WTC11 (cell line): ENCODE results near the gene AKAP6. TPM values are rescaled to one million over a fixed set of nuclear protein-coding genes. Genes with fewer than 3 reads are reported as not detected.

Experiments used
- ATAC-seq: fragments of 200-7000 bp; cut with Tn5 transposase; 2 replicates; pipeline ENCODE4 v1.10.0; 2021; ENCODE audit warnings: mild to moderate bottlenecking, moderate library complexity
- CTCF ChIA-PET: fragments of 300-600 bp; sonication (Branson Sonifier 250); formaldehyde crosslinking; loops from one replicate; lab custom pipeline; 2021; ENCODE audit warnings: antibody characterized with exemption; lab: Charles Lee
- POLR2A ChIA-PET: fragments of 350-600 bp; sonication (Branson Sonifier 250); formaldehyde crosslinking; loops from one replicate; lab custom pipeline; 2021; ENCODE audit warnings: antibody characterized with exemption; lab: Charles Lee
- DNase-seq: peaks from one replicate; pipeline ENCODE4 v3.0.0; 2021; ENCODE audit warnings: low spot score
- H3K27ac Mint-ChIP-seq: 2 replicates; pipeline ENCODE4 v1.8.0; 2021; ENCODE audit warnings: mixed read lengths
- H3K27me3 Mint-ChIP-seq: 2 replicates; pipeline ENCODE4 v1.8.0; 2021; ENCODE audit warnings: low read depth, mild to moderate bottlenecking, moderate library complexity, mixed read lengths
- H3K36me3 Mint-ChIP-seq: 2 replicates; pipeline ENCODE4 v1.8.0; 2021; ENCODE audit warnings: mixed read lengths
- H3K4me1 Mint-ChIP-seq: 2 replicates; pipeline ENCODE4 v1.8.0; 2022; ENCODE audit warnings: mixed read lengths
- H3K4me3 Mint-ChIP-seq: 2 replicates; pipeline ENCODE4 v1.8.0; 2021; ENCODE audit warnings: mild to moderate bottlenecking, moderate library complexity, mixed read lengths
- H3K9me3 Mint-ChIP-seq: 2 replicates; pipeline ENCODE4 v1.8.0; 2021; ENCODE audit warnings: mixed read lengths
- ATF1 ChIP-seq: sonication (generic); formaldehyde crosslinking; IDR thresholded peaks from 2 replicates; pipeline ENCODE4 v1.8.1; 2023; ENCODE audit warnings: mild to moderate bottlenecking, moderate library complexity, missing genetic modification reagents
- CBFB ChIP-seq: sonication (generic); formaldehyde crosslinking; IDR thresholded peaks from 2 replicates; pipeline ENCODE4 v1.8.1; 2022; ENCODE audit warnings: mild to moderate bottlenecking, low read depth, missing genetic modification reagents
- CREB1 ChIP-seq: sonication (generic); formaldehyde crosslinking; IDR thresholded peaks from 2 replicates; pipeline ENCODE4 v1.8.0; 2023; ENCODE audit warnings: mild to moderate bottlenecking, missing genetic modification reagents
- ELF4 ChIP-seq: sonication (generic); formaldehyde crosslinking; IDR thresholded peaks from 2 replicates; pipeline ENCODE4 v1.8.1; 2022; ENCODE audit warnings: low read depth, mild to moderate bottlenecking, moderate library complexity, missing genetic modification reagents
- ESRRA ChIP-seq: sonication (generic); formaldehyde crosslinking; IDR thresholded peaks from 2 replicates; pipeline ENCODE4 v1.8.1; 2022; ENCODE audit warnings: mild to moderate bottlenecking, missing genetic modification reagents, borderline replicate concordance
- IRF2 ChIP-seq: sonication (generic); formaldehyde crosslinking; IDR thresholded peaks from 2 replicates; pipeline ENCODE4 v1.8.0; 2022; ENCODE audit warnings: low read depth, missing genetic modification reagents, borderline replicate concordance
- MYBL2 ChIP-seq: sonication (generic); formaldehyde crosslinking; IDR thresholded peaks from 2 replicates; pipeline ENCODE4 v1.8.1; 2023; ENCODE audit warnings: mild to moderate bottlenecking, moderate library complexity, missing genetic modification reagents
- NFATC4 ChIP-seq: fragments of 250-450 bp; sonication (Bioruptor Pico); IDR thresholded peaks from 2 replicates; pipeline ENCODE4 v1.9.0; 2021; ENCODE audit warnings: mild to moderate bottlenecking
- NR3C1 ChIP-seq: sonication (generic); formaldehyde crosslinking; conservative IDR thresholded peaks from 2 replicates; pipeline ENCODE4 v1.8.1; 2023; ENCODE audit warnings: low read depth, mild to moderate bottlenecking, missing genetic modification reagents
- SMAD4 ChIP-seq: sonication (generic); formaldehyde crosslinking; IDR thresholded peaks from 2 replicates; pipeline ENCODE4 v1.8.0; 2022; ENCODE audit warnings: mild to moderate bottlenecking, missing genetic modification reagents
- TCF7 ChIP-seq: sonication (generic); formaldehyde crosslinking; IDR thresholded peaks from 2 replicates; pipeline ENCODE4 v1.8.0; 2022; ENCODE audit warnings: mild to moderate bottlenecking, low read depth, missing genetic modification reagents, moderate library complexity
- TEAD4 ChIP-seq: sonication (generic); formaldehyde crosslinking; IDR thresholded peaks from 2 replicates; pipeline ENCODE4 v1.8.0; 2022; ENCODE audit warnings: mild to moderate bottlenecking, missing genetic modification reagents
- ZNF121 ChIP-seq: sonication (generic); formaldehyde crosslinking; IDR thresholded peaks from 2 replicates; pipeline ENCODE4 v1.8.0; 2023; ENCODE audit warnings: missing genetic modification reagents
- ZNF219 ChIP-seq: sonication (generic); formaldehyde crosslinking; IDR thresholded peaks from 2 replicates; pipeline ENCODE4 v1.8.0; 2023; ENCODE audit warnings: missing genetic modification reagents, mild to moderate bottlenecking, borderline replicate concordance
- ZNF396 ChIP-seq: fragments of 250-450 bp; sonication (Bioruptor Pico); IDR thresholded peaks from 2 replicates; pipeline ENCODE4 v1.8.0; 2021; ENCODE audit warnings: mild to moderate bottlenecking, moderate library complexity, borderline replicate concordance
- ZNF423 ChIP-seq: fragments of 250-450 bp; sonication (Bioruptor Pico); IDR thresholded peaks from 2 replicates; pipeline ENCODE4 v2.1.2; 2022; ENCODE audit warnings: mild to moderate bottlenecking, moderate library complexity
- ZNF671 ChIP-seq: fragments of 250-450 bp; sonication (Bioruptor Pico); IDR thresholded peaks from 2 replicates; pipeline ENCODE4 v1.8.0; 2021; ENCODE audit warnings: mild to moderate bottlenecking
- total RNA-seq: library from RNA; stranded (reverse); gene quantifications from 3 replicates; pipeline ENCODE4 v1.2.3, GENCODE V29; 2021
- TF ChIP-seq, protein P1 (sequence below): fragments of 250-450 bp; sonication (Bioruptor Pico); IDR thresholded peaks from 2 replicates; pipeline ENCODE4 v1.9.0; 2021; ENCODE audit warnings: mild to moderate bottlenecking
- TF ChIP-seq, protein P2 (sequence below): sonication (generic); formaldehyde crosslinking; IDR thresholded peaks from 2 replicates; pipeline ENCODE4 v1.8.0; 2022; ENCODE audit warnings: missing genetic modification reagents
- TF ChIP-seq, protein P3 (sequence below): sonication (generic); formaldehyde crosslinking; IDR thresholded peaks from 2 replicates; pipeline ENCODE4 v1.8.1; 2023; ENCODE audit warnings: mild to moderate bottlenecking, moderate library complexity, missing genetic modification reagents
- TF ChIP-seq, protein P4 (sequence below): fragments of 250-450 bp; sonication (Bioruptor Pico); IDR thresholded peaks from 2 replicates; pipeline ENCODE4 v2.1.2; 2022; ENCODE audit warnings: mild to moderate bottlenecking, moderate library complexity

Gene AKAP6
- total RNA-seq, 1 experiment from 2014 or later, result 0.63 TPM

DNA sequence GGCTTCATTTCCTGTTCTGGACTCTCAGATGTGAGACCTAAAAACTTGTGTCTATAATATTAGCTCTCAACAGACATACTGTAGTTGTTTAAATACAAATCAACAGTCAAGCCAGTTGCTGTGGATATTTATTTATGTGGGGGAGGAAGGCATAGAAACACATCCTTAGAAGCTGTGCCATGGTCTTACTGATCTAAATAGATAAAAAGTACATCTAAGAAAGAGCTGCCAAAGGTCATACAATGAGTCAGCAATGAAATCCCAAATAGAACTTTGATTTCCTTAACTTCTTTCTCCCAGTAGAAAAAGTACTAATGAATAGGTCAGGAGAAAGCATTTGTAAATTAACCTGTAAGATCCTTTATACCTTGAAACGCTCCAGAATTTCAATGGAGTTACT is 185.1 kb downstream of the AKAP6 start:
- CTCF ChIA-PET, result interaction anchor here (0.6 to 1.5 kb wide), 8 partner anchors 10 to 1055 kb away, joined by 3 to 11 read pairs (median 4); no protein-coding TSS in a partner anchor
- no peak overlapping the region for H3K4me3 Mint-ChIP-seq
- TF ChIP-seq ELF4 (CRISPR knock-in tag) (no peak), ZNF423 (no peak), NR3C1 (no peak), ATF1 (CRISPR knock-in tag) (no peak), CREB1 (CRISPR knock-in tag) (no peak), CBFB (CRISPR knock-in tag) (no peak), ZNF121 (CRISPR knock-in tag) (no peak), ZNF671 (no peak), NFATC4 (no peak), SMAD4 (CRISPR knock-in tag) (no peak), TEAD4 (CRISPR knock-in tag) (no peak), ZNF219 (CRISPR knock-in tag) (no peak), IRF2 (CRISPR knock-in tag) (no peak), ESRRA (CRISPR knock-in tag) (no peak)
- TF ChIP-seq, protein P1, sequence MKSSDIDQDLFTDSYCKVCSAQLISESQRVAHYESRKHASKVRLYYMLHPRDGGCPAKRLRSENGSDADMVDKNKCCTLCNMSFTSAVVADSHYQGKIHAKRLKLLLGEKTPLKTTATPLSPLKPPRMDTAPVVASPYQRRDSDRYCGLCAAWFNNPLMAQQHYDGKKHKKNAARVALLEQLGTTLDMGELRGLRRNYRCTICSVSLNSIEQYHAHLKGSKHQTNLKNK (CRISPR knock-in tag), result no peak
- TF ChIP-seq, protein P2, sequence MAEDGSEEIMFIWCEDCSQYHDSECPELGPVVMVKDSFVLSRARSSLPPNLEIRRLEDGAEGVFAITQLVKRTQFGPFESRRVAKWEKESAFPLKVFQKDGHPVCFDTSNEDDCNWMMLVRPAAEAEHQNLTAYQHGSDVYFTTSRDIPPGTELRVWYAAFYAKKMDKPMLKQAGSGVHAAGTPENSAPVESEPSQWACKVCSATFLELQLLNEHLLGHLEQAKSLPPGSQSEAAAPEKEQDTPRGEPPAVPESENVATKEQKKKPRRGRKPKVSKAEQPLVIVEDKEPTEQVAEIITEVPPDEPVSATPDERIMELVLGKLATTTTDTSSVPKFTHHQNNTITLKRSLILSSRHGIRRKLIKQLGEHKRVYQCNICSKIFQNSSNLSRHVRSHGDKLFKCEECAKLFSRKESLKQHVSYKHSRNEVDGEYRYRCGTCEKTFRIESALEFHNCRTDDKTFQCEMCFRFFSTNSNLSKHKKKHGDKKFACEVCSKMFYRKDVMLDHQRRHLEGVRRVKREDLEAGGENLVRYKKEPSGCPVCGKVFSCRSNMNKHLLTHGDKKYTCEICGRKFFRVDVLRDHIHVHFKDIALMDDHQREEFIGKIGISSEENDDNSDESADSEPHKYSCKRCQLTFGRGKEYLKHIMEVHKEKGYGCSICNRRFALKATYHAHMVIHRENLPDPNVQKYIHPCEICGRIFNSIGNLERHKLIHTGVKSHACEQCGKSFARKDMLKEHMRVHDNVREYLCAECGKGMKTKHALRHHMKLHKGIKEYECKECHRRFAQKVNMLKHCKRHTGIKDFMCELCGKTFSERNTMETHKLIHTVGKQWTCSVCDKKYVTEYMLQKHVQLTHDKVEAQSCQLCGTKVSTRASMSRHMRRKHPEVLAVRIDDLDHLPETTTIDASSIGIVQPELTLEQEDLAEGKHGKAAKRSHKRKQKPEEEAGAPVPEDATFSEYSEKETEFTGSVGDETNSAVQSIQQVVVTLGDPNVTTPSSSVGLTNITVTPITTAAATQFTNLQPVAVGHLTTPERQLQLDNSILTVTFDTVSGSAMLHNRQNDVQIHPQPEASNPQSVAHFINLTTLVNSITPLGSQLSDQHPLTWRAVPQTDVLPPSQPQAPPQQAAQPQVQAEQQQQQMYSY (CRISPR knock-in tag), result no peak
- TF ChIP-seq, protein P3, sequence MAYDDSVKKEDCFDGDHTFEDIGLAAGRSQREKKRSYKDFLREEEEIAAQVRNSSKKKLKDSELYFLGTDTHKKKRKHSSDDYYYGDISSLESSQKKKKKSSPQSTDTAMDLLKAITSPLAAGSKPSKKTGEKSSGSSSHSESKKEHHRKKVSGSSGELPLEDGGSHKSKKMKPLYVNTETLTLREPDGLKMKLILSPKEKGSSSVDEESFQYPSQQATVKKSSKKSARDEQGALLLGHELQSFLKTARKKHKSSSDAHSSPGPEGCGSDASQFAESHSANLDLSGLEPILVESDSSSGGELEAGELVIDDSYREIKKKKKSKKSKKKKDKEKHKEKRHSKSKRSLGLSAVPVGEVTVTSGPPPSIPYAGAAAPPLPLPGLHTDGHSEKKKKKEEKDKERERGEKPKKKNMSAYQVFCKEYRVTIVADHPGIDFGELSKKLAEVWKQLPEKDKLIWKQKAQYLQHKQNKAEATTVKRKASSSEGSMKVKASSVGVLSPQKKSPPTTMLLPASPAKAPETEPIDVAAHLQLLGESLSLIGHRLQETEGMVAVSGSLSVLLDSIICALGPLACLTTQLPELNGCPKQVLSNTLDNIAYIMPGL (CRISPR knock-in tag), result no peak
- TF ChIP-seq, protein P4, sequence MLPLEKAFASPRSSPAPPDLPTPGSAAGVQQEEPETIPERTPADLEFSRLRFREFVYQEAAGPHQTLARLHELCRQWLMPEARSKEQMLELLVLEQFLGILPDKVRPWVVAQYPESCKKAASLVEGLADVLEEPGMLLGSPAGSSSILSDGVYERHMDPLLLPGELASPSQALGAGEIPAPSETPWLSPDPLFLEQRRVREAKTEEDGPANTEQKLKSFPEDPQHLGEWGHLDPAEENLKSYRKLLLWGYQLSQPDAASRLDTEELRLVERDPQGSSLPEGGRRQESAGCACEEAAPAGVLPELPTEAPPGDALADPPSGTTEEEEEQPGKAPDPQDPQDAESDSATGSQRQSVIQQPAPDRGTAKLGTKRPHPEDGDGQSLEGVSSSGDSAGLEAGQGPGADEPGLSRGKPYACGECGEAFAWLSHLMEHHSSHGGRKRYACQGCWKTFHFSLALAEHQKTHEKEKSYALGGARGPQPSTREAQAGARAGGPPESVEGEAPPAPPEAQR (CRISPR knock-in tag), result no peak
- H3K9me3 Mint-ChIP-seq, result peaks cover 22% of the 10 kb centered on the region
- no peaks in the 10 kb centered on the region; the same call in 1 of the 2 replicates for H3K27me3 Mint-ChIP-seq
- ATAC-seq (no peak), DNase-seq (no peak)
- peaks cover 5% of the 10 kb centered on the region; the same call in 1 of the 2 replicates for H3K4me1 Mint-ChIP-seq
- POLR2A ChIA-PET, result no interaction called here
- H3K27ac Mint-ChIP-seq, result no peak overlapping the region
- H3K36me3 Mint-ChIP-seq, result peaks cover 8% of the 10 kb centered on the region; the same call in 1 of the 2 replicates

DNA sequence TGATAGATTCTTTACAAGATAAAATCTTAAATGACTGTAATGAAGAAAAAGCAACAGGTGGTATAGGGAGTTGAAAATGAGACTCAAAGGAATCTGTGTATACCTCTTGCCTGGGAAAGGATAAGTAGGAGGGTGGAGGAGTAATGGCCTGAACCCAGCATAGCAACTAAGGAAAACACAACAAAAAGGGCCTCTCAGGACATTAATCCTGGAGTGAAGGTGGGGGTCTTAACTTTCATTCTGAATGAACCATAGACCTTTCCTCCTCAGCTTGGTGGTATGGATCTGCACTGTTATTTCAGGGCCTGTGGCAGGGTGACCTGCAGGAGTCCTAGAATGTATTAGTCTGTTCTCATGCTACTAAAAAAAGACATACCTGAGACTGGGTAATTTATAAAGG is 185.6 kb downstream of the AKAP6 start:
- POLR2A ChIA-PET, result no interaction called here
- DNase-seq (no peak), ATAC-seq (no peak)
- Mint-ChIP-seq H3K9me3 (peaks cover 24% of the 10 kb centered on the region), H3K27ac (no peak overlapping the region), H3K4me1 (peaks cover 5% of the 10 kb centered on the region; the same call in 1 of the 2 replicates), H3K36me3 (peaks cover 8% of the 10 kb centered on the region; the same call in 1 of the 2 replicates), H3K4me3 (no peak overlapping the region), H3K27me3 (no peaks in the 10 kb centered on the region; the same call in 1 of the 2 replicates)
- CTCF ChIA-PET, result interaction anchor here (1.5 kb wide), 1 partner anchor 15 kb away, joined by 4 read pairs; no protein-coding TSS in a partner anchor
- TF ChIP-seq TCF7, result no peak
- no peak for TF ChIP-seq MYBL2 (CRISPR knock-in tag)
- TF ChIP-seq NFATC4, result no peak
- TF ChIP-seq ZNF396 (CRISPR knock-in tag), result no peak
